A549 (cell line): ENCODE data around the gene ARL15. TPM values are rescaled to one million over a fixed set of nuclear protein-coding genes. Genes with fewer than 3 reads are reported as not detected.

Experiments used
- ATAC-seq, 2 experiments: fragments of 200-7000 bp in 1 of 2; fragments of >200 bp in 1 of 2; cut with Nextera tagmentation in 1 of 2; cut with Tn5 transposase in 1 of 2; 3 replicates each; pipeline versions ENCODE4 v1.8.0 to v1.9.1; 2018 to 2020; ENCODE audit warnings: mild to moderate bottlenecking in 1 of 2, moderate library complexity in 1 of 2
- CTCF ChIA-PET: fragments of 300-600 bp; sonication (Branson Sonifier 250); formaldehyde crosslinking; extraction: SDS; loops from one replicate; lab custom pipeline; 2021; ENCODE audit warnings: antibody characterized with exemption, inconsistent platforms; lab: Yijun Ruan, JAX
- POLR2A ChIA-PET: fragments of 350-600 bp; formaldehyde crosslinking; extraction: SDS; loops from one replicate; lab custom pipeline; 2021; ENCODE audit warnings: antibody characterized with exemption, inconsistent platforms; lab: Yijun Ruan, JAX
- DNase-seq, 2 experiments: peaks; one replicate each; pipeline versions ENCODE4 v3.0.0 to v3.0.0-alpha.2; 2011 to 2016; ENCODE audit warnings: low read depth in 1 of 2, low spot score in 1 of 2
- FAIRE-seq: peaks from 2 replicates; lab custom pipeline; 2011; peaks lifted over from hg19 to GRCh38; lab: Jason Lieb, UNC
- H3K27ac ChIP-seq, 2 experiments: fragments of >200 bp; sonication (Bioruptor Twin); formaldehyde crosslinking; 3 replicates each; pipeline ENCODE4 v1.5.1; 2016 to 2017
- H3K4me1 ChIP-seq: fragments of >200 bp; sonication (Bioruptor Twin); formaldehyde crosslinking; 3 replicates; pipeline ENCODE4 v1.6.1; 2016
- H3K4me2 ChIP-seq: fragments of >200 bp; sonication (Bioruptor Twin); formaldehyde crosslinking; 3 replicates; pipeline ENCODE4 v1.6.1; 2016
- H3K4me3 ChIP-seq: fragments of >200 bp; sonication (Bioruptor Twin); formaldehyde crosslinking; 3 replicates; pipeline ENCODE4 v1.5.1; 2016
- H3K9me3 ChIP-seq: fragments of >200 bp; sonication (Bioruptor Twin); formaldehyde crosslinking; 3 replicates; pipeline ENCODE4 v1.6.1; 2016
- BHLHE40 ChIP-seq: IDR thresholded peaks from 2 replicates; pipeline ENCODE4 v1.6.1; 2012; ENCODE audit warnings: low read depth, low read length, inconsistent platforms
- CHD2 ChIP-seq: fragments of 150-350 bp; IDR thresholded peaks from 2 replicates; pipeline ENCODE4 v1.6.1; 2014; ENCODE audit warnings: low read length; ENCODE audit not compliant: partially characterized antibody
- EHF ChIP-seq: fragments of 250-450 bp; sonication (Bioruptor Pico); IDR thresholded peaks from 2 replicates; pipeline ENCODE4 v1.5.0; 2020; ENCODE audit warnings: mild to moderate bottlenecking
- EHMT2 ChIP-seq: fragments of 200-600 bp; sonication (generic); IDR thresholded peaks from 2 replicates; pipeline ENCODE4 v1.6.1; 2016; ENCODE audit warnings: antibody characterized with exemption, low read depth, mild to moderate bottlenecking, moderate library complexity
- FOSB ChIP-seq: fragments of 250-450 bp; sonication (Bioruptor Pico); IDR thresholded peaks from 2 replicates; pipeline ENCODE4 v1.5.0; 2020; ENCODE audit warnings: mild to moderate bottlenecking, moderate library complexity
- HOXB13 ChIP-seq: fragments of 250-450 bp; sonication (Bioruptor Pico); IDR thresholded peaks from 2 replicates; pipeline ENCODE4 v1.5.0; 2020; ENCODE audit warnings: low read depth, mild to moderate bottlenecking, moderate library complexity
- KDM5A ChIP-seq: fragments of 200-600 bp; sonication (generic); IDR thresholded peaks from 2 replicates; pipeline ENCODE4 v1.6.1; 2016; ENCODE audit warnings: antibody characterized with exemption, mild to moderate bottlenecking
- NPAS2 ChIP-seq: fragments of 250-450 bp; sonication (Bioruptor Pico); IDR thresholded peaks from 2 replicates; pipeline ENCODE4 v1.8.0; 2022; ENCODE audit warnings: mild to moderate bottlenecking, moderate library complexity, borderline replicate concordance
- NR3C1 ChIP-seq: fragments of >200 bp; sonication (Bioruptor Twin); formaldehyde crosslinking; IDR thresholded peaks from 3 replicates; pipeline ENCODE4 v1.6.1; 2017
- POLR2AphosphoS2 ChIP-seq: conservative IDR thresholded peaks from 2 replicates; pipeline ENCODE4 v1.6.1; 2012; ENCODE audit warnings: low read length, improper control_type of control experiment, inconsistent platforms
- RFX5 ChIP-seq: fragments of 450-650 bp; IDR thresholded peaks from 2 replicates; pipeline ENCODE4 v1.7.1; 2014; ENCODE audit warnings: antibody characterized with exemption, mild to moderate bottlenecking, moderate library complexity
- RNF2 ChIP-seq: fragments of 200-600 bp; sonication (generic); IDR thresholded peaks from 2 replicates; pipeline ENCODE4 v1.6.1; 2016; ENCODE audit warnings: low read depth, mild to moderate bottlenecking, antibody characterized with exemption, moderate library complexity, borderline replicate concordance
- ZC3H11A ChIP-seq: fragments of 450-650 bp; IDR thresholded peaks from 2 replicates; pipeline ENCODE4 v1.6.1; 2014; ENCODE audit warnings: antibody characterized with exemption, mild to moderate bottlenecking
- WGBS: methylation state at CpG from one replicate; pipeline ENCODE4 v1.1.6; 2017; ENCODE audit errors: missing lambda C conversion rate; 5-methylcytosine and 5-hydroxymethylcytosine counted together
- polyA plus RNA-seq, 4 experiments: library from polyadenylated mRNA; depleted of rRNA in 3 of 4; stranded (reverse); fragments of >200 nt; fragmentation: RNase III in 1 of 4; extraction: RNeasy Plus Mini Kit Qiagen cat#74134 plus additional on column Dnase treatment in 1 of 4; gene quantifications; 2 replicates in 3 of 4; 3 replicates in 1 of 4; pipeline ENCODE4 v1.2.3, GENCODE V29; 2011 to 2017
- TF ChIP-seq, protein P1 (sequence below): fragments of >200 bp; sonication (Bioruptor Twin); formaldehyde crosslinking; IDR thresholded peaks from 3 replicates; pipeline ENCODE4 v1.6.1; 2016
- TF ChIP-seq, protein P2 (sequence below): fragments of 250-450 bp; sonication (Bioruptor Pico); IDR thresholded peaks from 2 replicates; pipeline ENCODE4 v1.5.0; 2020; ENCODE audit warnings: low read depth, mild to moderate bottlenecking, moderate library complexity
- TF ChIP-seq, protein P3 (sequence below): fragments of >200 bp; sonication (Bioruptor Twin); formaldehyde crosslinking; IDR thresholded peaks from 3 replicates; pipeline ENCODE4 v1.5.1; 2016
- TF ChIP-seq, protein P4 (sequence below): fragments of 200-600 bp; sonication (generic); IDR thresholded peaks from 2 replicates; pipeline ENCODE4 v1.6.1; 2016; ENCODE audit warnings: antibody characterized with exemption, mild to moderate bottlenecking, moderate library complexity
- TF ChIP-seq, protein P5 (sequence below): IDR thresholded peaks from 2 replicates; pipeline ENCODE4 v1.6.1; 2012; ENCODE audit warnings: low read depth, borderline replicate concordance
- TF ChIP-seq, protein P6 (sequence below): fragments of 450-650 bp; IDR thresholded peaks from 2 replicates; pipeline ENCODE4 v1.6.1; 2014; ENCODE audit warnings: antibody characterized with exemption

ARL15 gene
- polyA plus RNA-seq, 2 of the 4 experiments (the other 2 are of a cell fraction): 11.8 to 12.1 TPM

DNA sequence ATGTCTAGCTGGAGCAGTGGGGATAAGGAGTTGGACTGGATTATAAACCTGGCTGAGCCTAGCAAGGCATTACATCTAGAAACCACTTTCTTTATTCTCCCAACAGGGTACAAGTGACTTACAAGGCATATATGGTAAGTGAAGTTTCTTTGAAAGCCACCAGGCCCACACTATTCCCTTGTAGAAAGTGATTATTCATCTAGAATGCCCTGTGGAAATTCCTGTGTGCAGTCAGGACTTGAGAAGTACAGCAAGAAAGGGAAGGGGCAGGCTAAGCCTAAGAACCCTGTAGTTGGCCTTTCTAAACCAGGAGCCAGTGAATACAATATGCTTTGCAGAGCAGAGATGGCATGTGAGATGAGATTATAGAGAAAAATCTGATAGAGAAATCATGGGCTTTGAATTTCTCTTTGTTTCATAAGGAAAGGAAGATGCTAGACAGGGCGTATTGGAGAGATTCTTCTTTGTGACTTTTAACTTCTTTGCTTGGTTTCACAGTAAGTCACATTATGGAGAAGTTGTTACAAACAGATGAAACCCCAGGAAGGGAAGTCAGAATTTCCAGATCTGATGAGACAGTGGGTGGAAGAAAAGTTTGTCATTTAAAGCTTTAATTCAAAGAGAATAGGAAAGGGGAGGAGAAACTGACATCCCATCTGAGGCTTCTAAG is 428.2 kb downstream of the ARL15 start:
- H3K4me3 ChIP-seq: no peak overlapping the region
- WGBS: 97% methylated on average over 1 of the region's 1 CpG
- H3K4me1 ChIP-seq: no peaks in the 10 kb centered on the region; the same call in 2 of the 3 replicates
- no peak for TF ChIP-seq FOSB
- no peak for TF ChIP-seq RFX5
- TF ChIP-seq BHLHE40: no peak
- no peak for TF ChIP-seq KDM5A
- TF ChIP-seq, protein P1, sequence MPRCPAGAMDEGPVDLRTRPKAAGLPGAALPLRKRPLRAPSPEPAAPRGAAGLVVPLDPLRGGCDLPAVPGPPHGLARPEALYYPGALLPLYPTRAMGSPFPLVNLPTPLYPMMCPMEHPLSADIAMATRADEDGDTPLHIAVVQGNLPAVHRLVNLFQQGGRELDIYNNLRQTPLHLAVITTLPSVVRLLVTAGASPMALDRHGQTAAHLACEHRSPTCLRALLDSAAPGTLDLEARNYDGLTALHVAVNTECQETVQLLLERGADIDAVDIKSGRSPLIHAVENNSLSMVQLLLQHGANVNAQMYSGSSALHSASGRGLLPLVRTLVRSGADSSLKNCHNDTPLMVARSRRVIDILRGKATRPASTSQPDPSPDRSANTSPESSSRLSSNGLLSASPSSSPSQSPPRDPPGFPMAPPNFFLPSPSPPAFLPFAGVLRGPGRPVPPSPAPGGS: no peak
- no peak for TF ChIP-seq EHF (CRISPR knock-in tag)
- TF ChIP-seq, protein P2, sequence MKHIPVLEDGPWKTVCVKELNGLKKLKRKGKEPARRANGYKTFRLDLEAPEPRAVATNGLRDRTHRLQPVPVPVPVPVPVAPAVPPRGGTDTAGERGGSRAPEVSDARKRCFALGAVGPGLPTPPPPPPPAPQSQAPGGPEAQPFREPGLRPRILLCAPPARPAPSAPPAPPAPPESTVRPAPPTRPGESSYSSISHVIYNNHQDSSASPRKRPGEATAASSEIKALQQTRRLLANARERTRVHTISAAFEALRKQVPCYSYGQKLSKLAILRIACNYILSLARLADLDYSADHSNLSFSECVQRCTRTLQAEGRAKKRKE: no peak
- TF ChIP-seq RNF2: no peak
- TF ChIP-seq, protein P3, sequence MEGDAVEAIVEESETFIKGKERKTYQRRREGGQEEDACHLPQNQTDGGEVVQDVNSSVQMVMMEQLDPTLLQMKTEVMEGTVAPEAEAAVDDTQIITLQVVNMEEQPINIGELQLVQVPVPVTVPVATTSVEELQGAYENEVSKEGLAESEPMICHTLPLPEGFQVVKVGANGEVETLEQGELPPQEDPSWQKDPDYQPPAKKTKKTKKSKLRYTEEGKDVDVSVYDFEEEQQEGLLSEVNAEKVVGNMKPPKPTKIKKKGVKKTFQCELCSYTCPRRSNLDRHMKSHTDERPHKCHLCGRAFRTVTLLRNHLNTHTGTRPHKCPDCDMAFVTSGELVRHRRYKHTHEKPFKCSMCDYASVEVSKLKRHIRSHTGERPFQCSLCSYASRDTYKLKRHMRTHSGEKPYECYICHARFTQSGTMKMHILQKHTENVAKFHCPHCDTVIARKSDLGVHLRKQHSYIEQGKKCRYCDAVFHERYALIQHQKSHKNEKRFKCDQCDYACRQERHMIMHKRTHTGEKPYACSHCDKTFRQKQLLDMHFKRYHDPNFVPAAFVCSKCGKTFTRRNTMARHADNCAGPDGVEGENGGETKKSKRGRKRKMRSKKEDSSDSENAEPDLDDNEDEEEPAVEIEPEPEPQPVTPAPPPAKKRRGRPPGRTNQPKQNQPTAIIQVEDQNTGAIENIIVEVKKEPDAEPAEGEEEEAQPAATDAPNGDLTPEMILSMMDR: no peak
- no peak for TF ChIP-seq HOXB13 (CRISPR knock-in tag)
- no peak for TF ChIP-seq ZC3H11A
- no peak for TF ChIP-seq CHD2
- no peak for TF ChIP-seq NR3C1
- TF ChIP-seq POLR2AphosphoS2: no peak
- TF ChIP-seq, protein P4, sequence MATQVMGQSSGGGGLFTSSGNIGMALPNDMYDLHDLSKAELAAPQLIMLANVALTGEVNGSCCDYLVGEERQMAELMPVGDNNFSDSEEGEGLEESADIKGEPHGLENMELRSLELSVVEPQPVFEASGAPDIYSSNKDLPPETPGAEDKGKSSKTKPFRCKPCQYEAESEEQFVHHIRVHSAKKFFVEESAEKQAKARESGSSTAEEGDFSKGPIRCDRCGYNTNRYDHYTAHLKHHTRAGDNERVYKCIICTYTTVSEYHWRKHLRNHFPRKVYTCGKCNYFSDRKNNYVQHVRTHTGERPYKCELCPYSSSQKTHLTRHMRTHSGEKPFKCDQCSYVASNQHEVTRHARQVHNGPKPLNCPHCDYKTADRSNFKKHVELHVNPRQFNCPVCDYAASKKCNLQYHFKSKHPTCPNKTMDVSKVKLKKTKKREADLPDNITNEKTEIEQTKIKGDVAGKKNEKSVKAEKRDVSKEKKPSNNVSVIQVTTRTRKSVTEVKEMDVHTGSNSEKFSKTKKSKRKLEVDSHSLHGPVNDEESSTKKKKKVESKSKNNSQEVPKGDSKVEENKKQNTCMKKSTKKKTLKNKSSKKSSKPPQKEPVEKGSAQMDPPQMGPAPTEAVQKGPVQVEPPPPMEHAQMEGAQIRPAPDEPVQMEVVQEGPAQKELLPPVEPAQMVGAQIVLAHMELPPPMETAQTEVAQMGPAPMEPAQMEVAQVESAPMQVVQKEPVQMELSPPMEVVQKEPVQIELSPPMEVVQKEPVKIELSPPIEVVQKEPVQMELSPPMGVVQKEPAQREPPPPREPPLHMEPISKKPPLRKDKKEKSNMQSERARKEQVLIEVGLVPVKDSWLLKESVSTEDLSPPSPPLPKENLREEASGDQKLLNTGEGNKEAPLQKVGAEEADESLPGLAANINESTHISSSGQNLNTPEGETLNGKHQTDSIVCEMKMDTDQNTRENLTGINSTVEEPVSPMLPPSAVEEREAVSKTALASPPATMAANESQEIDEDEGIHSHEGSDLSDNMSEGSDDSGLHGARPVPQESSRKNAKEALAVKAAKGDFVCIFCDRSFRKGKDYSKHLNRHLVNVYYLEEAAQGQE: no peak
- TF ChIP-seq, protein P5, sequence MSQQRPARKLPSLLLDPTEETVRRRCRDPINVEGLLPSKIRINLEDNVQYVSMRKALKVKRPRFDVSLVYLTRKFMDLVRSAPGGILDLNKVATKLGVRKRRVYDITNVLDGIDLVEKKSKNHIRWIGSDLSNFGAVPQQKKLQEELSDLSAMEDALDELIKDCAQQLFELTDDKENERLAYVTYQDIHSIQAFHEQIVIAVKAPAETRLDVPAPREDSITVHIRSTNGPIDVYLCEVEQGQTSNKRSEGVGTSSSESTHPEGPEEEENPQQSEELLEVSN: no peak
- TF ChIP-seq, protein P6, sequence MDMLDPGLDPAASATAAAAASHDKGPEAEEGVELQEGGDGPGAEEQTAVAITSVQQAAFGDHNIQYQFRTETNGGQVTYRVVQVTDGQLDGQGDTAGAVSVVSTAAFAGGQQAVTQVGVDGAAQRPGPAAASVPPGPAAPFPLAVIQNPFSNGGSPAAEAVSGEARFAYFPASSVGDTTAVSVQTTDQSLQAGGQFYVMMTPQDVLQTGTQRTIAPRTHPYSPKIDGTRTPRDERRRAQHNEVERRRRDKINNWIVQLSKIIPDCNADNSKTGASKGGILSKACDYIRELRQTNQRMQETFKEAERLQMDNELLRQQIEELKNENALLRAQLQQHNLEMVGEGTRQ: no peak
- no peak for TF ChIP-seq NPAS2
- no peak for TF ChIP-seq EHMT2
- no peak overlapping the region for H3K27ac ChIP-seq
- DNase-seq: no peak
- POLR2A ChIA-PET: no interaction called here
- no peak for FAIRE-seq
- H3K9me3 ChIP-seq: no peaks in the 10 kb centered on the region
- H3K4me2 ChIP-seq: no peak overlapping the region
- CTCF ChIA-PET: interaction anchor here (1.5 kb wide), 1 partner anchor 9 kb away, joined by 3 read pairs; no protein-coding TSS in a partner anchor
- ATAC-seq: no peak
